Tibial nerve (tissue), 4 donors: ENCODE data around the gene CALU.

Experiments used
- EP300 ChIP-seq, 2 donors: sonication (generic); formaldehyde crosslinking; IDR thresholded peaks; one replicate each; pipeline ENCODE4 v1.6.1; 2017; ENCODE audit warnings: antibody characterized with exemption in 2 of 2, mild to moderate bottlenecking in 1 of 2
- POLR2A ChIP-seq, 2 donors: fragments of 450-650 bp; IDR thresholded peaks; one replicate each; pipeline ENCODE4 v1.6.1; 2017; ENCODE audit warnings: antibody characterized with exemption in 2 of 2, mild to moderate bottlenecking in 2 of 2, moderate library complexity in 2 of 2
- TF ChIP-seq, protein P1 (sequence below), 5 experiments: fragments of 200-600 bp in 3 of 5; fragments of 450-650 bp in 2 of 5; sonication (generic) in 3 of 5; IDR thresholded peaks; one replicate each; pipeline ENCODE4 v1.5.1; 2016 to 2019; ENCODE audit warnings: antibody characterized with exemption in 5 of 5, mild to moderate bottlenecking in 3 of 5, moderate library complexity in 2 of 5

DNA sequence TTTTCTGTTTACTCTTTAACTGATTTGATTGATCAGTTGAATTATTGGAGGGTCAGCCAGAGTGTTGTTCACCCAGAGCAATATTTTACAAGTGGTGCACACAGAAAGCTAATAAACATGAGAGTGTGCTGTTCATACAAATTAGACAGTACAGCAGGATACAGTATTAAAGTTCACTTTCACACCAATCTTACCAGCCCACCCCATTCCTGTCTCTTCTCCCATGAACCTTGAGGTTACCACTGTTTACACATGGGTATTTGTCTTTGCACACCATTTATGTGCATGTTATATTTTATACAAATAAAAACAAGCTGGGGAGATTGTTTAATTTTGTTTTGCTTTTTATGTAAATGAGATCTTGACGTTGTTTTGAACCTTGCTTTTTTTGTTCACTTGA is 6.5 kb downstream of the CALU start:
- TF ChIP-seq, protein P1, sequence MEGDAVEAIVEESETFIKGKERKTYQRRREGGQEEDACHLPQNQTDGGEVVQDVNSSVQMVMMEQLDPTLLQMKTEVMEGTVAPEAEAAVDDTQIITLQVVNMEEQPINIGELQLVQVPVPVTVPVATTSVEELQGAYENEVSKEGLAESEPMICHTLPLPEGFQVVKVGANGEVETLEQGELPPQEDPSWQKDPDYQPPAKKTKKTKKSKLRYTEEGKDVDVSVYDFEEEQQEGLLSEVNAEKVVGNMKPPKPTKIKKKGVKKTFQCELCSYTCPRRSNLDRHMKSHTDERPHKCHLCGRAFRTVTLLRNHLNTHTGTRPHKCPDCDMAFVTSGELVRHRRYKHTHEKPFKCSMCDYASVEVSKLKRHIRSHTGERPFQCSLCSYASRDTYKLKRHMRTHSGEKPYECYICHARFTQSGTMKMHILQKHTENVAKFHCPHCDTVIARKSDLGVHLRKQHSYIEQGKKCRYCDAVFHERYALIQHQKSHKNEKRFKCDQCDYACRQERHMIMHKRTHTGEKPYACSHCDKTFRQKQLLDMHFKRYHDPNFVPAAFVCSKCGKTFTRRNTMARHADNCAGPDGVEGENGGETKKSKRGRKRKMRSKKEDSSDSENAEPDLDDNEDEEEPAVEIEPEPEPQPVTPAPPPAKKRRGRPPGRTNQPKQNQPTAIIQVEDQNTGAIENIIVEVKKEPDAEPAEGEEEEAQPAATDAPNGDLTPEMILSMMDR (IDR thresholded peaks at IDR 0.05): no peak
- no peak for TF ChIP-seq POLR2A (IDR thresholded peaks at IDR 0.05)
- no peak for TF ChIP-seq EP300 (IDR thresholded peaks at IDR 0.05)
